Measurements from ENCODE around the gene ADD3.

Gene ADD3

DNA sequence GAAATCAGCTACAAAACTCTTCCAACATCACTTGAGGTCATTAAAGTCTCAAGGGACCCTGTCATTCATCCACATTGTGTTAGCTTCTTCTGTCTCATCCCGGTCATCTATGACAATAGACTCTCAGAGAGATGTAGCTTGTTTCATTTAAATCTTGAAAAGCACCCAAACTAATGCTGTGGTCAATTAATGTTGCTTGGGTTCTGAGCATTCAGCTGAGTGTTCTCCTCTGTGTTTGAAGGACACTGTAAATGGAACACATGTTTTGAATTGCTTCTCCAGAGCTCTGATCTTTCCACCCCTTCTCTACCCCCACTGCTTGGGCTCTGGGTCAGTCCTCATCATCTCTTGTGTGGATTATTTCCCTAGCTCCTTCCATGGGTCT, 19.6 kb upstream of the ADD3 start:
- Mint-ChIP-seq H3K4me1 (ENCODE audit: low read depth) (no peaks in the 10 kb centered on the region), H3K27me3 (no peaks in the 10 kb centered on the region), H3K27ac (no peak overlapping the region), H3K9me3 (ENCODE audit: low read depth) (peaks cover 5% of the 10 kb centered on the region), H3K36me3 (no peaks in the 10 kb centered on the region), H3K4me3 (no peak overlapping the region)

DNA sequence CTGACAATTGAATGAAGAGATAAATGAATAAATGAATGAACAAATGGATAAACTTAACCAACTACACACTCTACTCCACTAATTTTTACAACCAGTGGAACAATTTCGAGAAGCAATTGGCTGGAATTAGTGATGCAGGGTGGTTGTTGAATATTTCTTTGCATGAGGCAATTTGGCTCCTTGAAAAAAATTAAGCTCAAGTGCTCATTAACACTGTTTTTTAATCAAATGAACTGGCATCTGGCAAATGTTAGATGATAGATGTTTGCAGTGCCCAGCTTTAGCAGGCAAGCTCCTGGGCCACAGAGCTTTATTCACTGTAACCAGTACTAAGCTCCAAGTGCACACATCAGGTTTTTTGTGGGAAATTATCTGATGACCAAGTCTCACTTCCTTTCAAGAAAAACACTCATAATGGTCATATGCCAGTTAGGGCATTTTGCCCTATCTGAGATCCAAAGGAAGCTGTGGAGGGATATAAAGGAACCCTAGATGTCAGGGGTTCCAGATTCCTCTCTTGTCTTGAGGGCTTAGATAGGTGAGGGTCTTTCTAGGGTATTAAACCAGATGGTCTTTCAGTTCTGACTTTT, 16.4 kb upstream of the ADD3 start:
- Mint-ChIP-seq H3K4me3 (no peak overlapping the region), H3K27ac (no peak overlapping the region)

DNA sequence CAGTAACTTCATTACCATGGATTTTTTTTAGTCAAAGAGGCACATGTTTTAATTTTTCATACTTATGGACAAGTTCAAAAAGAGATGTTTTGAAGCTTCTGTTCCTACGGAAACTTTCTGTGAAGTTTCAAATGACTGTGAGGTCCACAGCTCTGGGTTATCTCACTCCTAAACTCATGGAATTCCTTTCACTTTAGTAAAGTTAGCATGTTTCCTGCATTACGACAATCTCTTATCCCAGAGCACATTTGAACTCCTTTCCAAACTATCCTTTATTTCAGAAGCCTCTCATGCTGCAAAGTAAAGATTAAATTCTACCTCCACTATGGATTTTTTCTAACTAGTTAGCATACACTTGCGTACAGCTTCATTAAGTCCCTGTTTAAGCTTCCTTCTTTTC, 15.3 kb upstream of the ADD3 start:
- Mint-ChIP-seq H3K27me3 (no peaks in the 10 kb centered on the region), H3K4me3 (no peak overlapping the region), H3K36me3 (no peaks in the 10 kb centered on the region), H3K9me3 (ENCODE audit: low read depth) (no peaks in the 10 kb centered on the region), H3K27ac (no peak overlapping the region), H3K4me1 (ENCODE audit: low read depth) (peaks cover 9% of the 10 kb centered on the region)

More for the DNA sequence above, 16.4 kb upstream of the ADD3 start:
- Mint-ChIP-seq H3K27me3 (no peaks in the 10 kb centered on the region), H3K4me1 (ENCODE audit: low read depth) (peaks cover 6% of the 10 kb centered on the region), H3K9me3 (ENCODE audit: low read depth) (no peaks in the 10 kb centered on the region), H3K36me3 (no peaks in the 10 kb centered on the region)

DNA sequence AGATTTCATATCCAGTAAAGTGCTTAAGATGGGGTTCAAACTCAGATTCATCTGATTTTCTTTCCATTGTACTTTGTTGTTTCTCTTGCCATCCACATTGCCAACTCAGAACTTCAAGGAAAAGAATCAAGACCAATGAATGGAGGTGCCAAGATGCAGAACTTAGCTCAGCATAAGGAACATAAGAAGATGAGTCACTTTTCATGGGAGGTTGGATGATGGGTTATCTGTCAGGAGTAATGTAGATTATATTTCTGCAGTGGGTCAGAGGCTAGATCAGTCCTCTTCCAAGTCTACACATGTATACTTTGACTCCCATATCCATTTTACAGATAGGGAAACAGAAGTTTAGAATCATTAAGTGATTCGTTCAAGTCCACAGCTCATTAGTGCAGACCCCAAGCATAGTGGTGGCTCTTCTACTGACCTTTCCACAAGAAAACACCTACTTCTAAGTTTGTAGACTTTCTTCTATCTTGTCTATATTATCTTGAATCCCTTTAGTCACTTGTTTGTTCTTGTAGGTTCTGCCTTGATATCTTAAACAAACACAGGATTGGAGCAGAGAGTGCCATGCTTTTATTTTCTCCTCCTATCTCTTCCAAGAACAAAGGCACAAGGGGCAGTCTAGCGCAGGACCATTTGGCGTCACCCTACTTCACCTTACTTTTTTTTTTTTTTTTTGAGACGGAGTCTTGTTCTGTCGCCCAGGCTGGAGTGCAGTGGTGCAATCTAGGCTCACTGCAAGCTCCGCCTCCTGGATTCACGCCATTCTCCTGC, 14.0 kb upstream of the ADD3 start:
- Mint-ChIP-seq H3K4me3 (no peak overlapping the region), H3K4me1 (ENCODE audit: low read depth) (peaks cover 13% of the 10 kb centered on the region), H3K36me3 (no peaks in the 10 kb centered on the region), H3K27me3 (no peaks in the 10 kb centered on the region), H3K27ac (no peak overlapping the region), H3K9me3 (ENCODE audit: low read depth) (no peaks in the 10 kb centered on the region)

DNA sequence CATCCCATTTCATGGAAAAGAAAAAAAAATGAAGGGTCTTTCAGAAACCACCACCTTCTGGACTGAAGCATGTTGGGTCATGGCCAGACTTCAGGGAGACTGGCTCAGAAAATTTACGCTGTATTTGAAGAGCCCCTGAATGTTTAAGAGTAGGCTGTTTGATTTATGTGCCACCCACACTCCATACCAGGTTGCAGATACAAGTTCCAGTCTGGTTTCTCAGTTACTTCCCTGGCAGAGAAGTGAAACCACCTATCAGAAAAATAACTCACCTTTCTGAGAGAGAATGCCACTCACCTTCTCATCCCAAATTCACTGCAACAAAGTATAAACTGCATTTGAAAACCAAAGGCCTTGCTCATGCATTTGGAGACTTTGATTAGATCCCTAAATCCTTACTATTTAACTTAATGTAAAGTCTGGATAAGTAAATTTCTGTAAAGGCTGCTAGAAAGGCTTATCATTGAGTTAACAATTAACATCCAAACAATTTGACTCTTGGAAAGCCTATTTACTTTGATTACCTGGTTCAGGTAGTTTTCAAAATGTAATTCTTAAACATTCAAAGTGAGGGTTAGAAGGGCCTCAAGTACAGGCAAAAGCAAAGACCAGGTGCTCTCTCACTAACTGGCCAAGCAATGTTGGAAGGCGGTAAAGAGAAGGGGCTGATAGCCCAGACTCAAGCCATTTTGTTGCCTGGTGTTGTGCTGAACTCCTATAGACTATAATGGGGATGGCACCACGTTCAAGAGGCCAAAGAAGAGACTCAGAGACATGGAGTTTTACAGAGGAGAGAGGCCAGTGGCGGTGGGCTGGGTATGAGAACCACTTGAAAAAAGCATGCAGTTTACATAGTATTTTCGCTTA, 12.8 kb upstream of the ADD3 start:
- Mint-ChIP-seq H3K4me3 (no peak overlapping the region), H3K9me3 (ENCODE audit: low read depth) (no peaks in the 10 kb centered on the region), H3K27me3 (no peaks in the 10 kb centered on the region), H3K27ac (no peak overlapping the region), H3K36me3 (no peaks in the 10 kb centered on the region), H3K4me1 (ENCODE audit: low read depth) (peaks cover 17% of the 10 kb centered on the region)

DNA sequence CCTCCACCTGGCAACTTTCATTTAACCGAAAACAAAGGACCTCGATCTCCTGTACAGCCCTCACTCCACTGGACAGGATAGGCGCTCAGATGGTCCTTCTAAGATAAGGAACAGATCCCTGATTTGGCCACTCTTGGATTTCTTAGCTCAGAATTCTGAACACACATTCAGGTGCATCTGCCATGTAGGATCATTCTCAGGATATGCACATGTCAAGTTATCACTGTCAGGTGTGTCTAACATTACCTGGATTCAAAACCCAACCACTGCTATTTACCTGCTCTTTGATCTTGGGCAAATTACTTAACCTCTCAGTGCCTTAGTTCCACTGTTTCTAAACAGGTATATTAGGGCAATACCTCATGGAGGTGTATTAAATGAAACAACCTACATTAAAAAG, 12.2 kb upstream of the ADD3 start:
- Mint-ChIP-seq H3K9me3 (ENCODE audit: low read depth) (no peaks in the 10 kb centered on the region), H3K36me3 (no peaks in the 10 kb centered on the region), H3K27ac (no peak overlapping the region), H3K4me3 (no peak overlapping the region), H3K4me1 (ENCODE audit: low read depth) (peaks cover 17% of the 10 kb centered on the region), H3K27me3 (no peaks in the 10 kb centered on the region)

DNA sequence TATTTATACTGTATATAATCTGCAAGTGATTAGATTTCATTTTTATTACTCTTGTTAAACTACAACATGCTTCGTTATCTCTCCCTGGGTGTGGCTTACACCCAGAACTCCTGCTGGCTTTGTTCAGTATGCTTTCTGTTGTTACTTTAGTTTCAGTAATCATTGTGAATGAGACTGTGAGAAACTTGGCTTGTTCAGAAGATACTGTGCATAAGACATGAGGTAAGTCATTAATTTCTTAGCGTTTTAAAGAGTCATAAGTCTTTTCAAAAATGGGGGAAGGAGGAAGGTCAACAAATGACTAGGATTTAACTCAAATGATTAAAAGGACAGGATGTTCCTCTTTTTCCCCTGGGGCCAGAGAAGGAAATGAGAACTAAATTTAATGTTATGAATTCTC, 11.6 kb upstream of the ADD3 start:
- Mint-ChIP-seq H3K36me3 (no peaks in the 10 kb centered on the region), H3K27ac (no peak overlapping the region), H3K4me1 (ENCODE audit: low read depth) (peaks cover 17% of the 10 kb centered on the region), H3K4me3 (no peak overlapping the region), H3K27me3 (no peaks in the 10 kb centered on the region), H3K9me3 (ENCODE audit: low read depth) (no peaks in the 10 kb centered on the region)

DNA sequence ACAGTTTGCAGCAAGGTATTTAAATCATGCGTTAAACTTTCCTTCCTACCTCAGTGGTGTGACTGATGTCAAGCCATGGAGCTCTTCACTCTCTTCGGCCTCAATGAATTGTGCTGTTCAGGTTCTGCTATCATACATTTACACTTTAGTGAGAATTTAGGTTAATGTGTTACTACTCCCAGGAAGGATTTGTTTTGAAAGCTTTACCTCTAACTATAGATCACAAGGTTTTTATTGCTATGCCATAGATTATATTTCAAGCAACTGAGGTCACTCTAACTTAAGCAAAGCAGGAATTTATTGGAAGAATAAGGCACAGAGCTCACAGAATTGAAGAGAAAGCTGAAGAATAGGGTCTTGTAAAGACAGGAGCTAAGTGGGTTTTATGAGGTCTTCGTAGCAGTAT, 11.0 kb upstream of the ADD3 start:
- no peaks in the 10 kb centered on the region for H3K27me3 Mint-ChIP-seq
- H3K4me1 Mint-ChIP-seq (ENCODE audit: low read depth) = peaks cover 17% of the 10 kb centered on the region
- no peaks in the 10 kb centered on the region for H3K36me3 Mint-ChIP-seq
- peak overlapping the region; percentile 13 for H3K27ac Mint-ChIP-seq
- H3K4me3 Mint-ChIP-seq = no peak overlapping the region
- no peaks in the 10 kb centered on the region for H3K9me3 Mint-ChIP-seq (ENCODE audit: low read depth)

DNA sequence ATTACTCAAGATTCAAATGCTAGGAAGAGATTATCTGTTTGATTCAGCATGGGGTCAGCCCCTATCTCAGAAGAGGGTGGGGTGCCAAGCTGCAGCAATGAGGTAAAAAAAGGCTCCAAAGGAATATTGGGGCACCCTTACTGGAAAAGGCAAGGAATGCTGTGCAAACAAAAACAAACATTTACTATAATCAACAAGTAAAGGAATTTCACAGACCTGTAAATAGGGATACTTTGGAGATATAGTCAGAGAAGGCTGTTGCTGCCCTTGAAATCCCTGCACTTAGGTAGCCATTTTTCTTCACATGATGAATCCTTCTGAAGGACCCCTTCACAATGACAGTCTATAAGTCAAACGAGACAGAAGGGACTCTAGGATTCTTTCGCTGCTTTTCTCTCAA, 10.6 kb upstream of the ADD3 start:
- no peak overlapping the region for H3K27ac Mint-ChIP-seq

DNA sequence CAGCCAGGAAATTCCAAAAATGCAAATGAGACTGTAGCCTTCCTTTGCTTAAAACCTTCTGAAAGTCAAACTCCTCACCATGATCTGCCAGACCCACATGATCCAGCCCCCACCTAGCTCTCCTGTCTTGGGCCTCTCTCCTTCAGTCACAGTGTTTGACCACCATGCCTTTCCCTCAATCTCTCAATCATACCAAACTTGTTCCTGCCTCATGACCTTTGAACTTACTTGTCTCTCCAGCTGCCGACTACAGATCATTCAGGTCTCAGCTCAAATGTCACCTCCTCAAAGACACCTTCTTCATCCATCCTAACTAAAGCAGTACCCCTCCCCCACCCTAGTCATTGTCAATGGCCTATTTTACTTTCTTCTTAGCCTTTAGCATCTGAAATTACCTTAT, 9.3 kb upstream of the ADD3 start:
- Mint-ChIP-seq H3K9me3 (ENCODE audit: low read depth) (no peaks in the 10 kb centered on the region), H3K27me3 (no peaks in the 10 kb centered on the region), H3K4me3 (no peak overlapping the region), H3K36me3 (no peaks in the 10 kb centered on the region), H3K4me1 (ENCODE audit: low read depth) (peaks cover 19% of the 10 kb centered on the region), H3K27ac (no peak overlapping the region)

More for the DNA sequence above, 10.6 kb upstream of the ADD3 start:
- no peak overlapping the region for H3K4me3 Mint-ChIP-seq
- peaks cover 17% of the 10 kb centered on the region for H3K4me1 Mint-ChIP-seq (ENCODE audit: low read depth)
- H3K36me3 Mint-ChIP-seq = no peaks in the 10 kb centered on the region
- no peaks in the 10 kb centered on the region for H3K9me3 Mint-ChIP-seq (ENCODE audit: low read depth)
- H3K27me3 Mint-ChIP-seq = no peaks in the 10 kb centered on the region

DNA sequence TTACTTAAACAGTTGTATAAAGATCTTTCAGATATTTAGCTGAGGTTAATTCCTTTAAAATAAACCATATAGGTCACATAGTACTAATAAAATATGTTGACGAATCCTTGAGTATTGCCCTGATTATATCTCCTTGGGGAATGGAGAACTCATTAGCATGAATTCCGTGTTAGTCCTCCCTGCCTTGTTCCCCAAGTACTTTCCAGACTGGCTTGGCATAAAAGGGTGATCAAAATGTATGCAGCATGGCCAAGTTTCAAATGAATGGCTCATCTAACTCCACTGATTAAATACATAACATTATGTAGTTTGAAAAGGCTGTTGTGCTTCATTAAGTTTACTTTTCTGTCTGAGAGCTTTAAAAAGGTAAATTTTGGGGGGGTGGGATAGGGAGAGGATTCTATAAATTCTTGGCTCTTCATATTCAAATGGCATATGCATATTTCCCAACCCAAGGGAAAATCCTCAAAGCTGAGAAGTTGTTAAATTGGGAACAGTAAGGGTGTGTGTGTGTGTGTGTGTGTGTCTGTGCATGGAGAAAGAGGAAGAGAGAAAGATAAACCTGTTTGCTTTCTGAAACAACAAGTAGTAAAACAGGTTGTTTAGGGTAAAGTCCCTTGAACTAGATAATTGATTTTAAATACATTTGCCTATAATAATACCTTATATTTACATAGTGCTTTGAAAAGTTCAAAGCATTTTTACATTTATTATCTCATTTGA, 4.8 kb upstream of the ADD3 start:
- Mint-ChIP-seq H3K4me1 (ENCODE audit: low read depth) (peaks cover 17% of the 10 kb centered on the region), H3K27ac (peak overlapping the region; percentile 5), H3K27me3 (no peaks in the 10 kb centered on the region), H3K36me3 (no peaks in the 10 kb centered on the region), H3K4me3 (no peak overlapping the region), H3K9me3 (ENCODE audit: low read depth) (no peaks in the 10 kb centered on the region)

DNA sequence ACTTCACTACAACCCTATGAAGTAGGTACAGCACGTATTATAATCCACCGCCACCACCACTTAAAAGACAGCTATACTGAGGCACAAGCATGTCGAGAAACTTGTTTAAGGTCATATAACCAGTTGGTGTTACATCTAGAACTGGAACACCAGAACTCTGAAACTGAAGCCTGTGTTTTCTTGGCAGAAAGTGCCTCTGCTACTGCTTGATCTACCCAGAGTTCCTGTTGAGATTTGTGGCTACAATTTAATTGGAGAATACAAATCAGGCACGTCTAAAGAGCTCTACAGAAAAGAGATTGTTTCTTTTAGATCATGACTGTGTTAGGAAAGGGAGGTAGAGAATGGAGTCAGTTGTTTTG, 4.3 kb upstream of the ADD3 start:
- Mint-ChIP-seq H3K9me3 (ENCODE audit: low read depth) (no peaks in the 10 kb centered on the region), H3K4me1 (ENCODE audit: low read depth) (peaks cover 15% of the 10 kb centered on the region), H3K4me3 (no peak overlapping the region), H3K36me3 (no peaks in the 10 kb centered on the region), H3K27me3 (no peaks in the 10 kb centered on the region), H3K27ac (no peak overlapping the region)

DNA sequence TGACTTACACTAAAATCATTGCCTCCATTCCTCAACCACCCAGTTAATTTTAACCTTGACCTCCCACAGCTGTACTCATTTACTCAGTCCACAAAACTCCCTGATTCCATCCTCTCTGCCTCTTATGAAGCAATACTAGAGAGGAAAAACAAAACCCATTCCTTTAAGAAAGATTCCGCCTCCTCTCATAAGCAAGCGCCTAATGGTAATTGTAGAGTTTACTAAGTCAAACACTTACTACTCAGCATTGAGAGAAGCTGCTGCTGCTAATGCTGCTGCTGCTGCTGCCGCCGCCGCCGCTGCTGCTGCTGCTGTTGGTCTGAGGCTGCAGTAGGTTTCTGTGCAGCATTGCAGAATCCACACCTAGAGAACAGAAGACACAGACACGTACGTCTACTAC, 2.1 kb upstream of the ADD3 start:
- peaks cover 30% of the 10 kb centered on the region for H3K4me1 Mint-ChIP-seq (ENCODE audit: low read depth)
- H3K36me3 Mint-ChIP-seq = no peaks in the 10 kb centered on the region
- no peak overlapping the region for H3K27ac Mint-ChIP-seq
- H3K9me3 Mint-ChIP-seq (ENCODE audit: low read depth) = no peaks in the 10 kb centered on the region
- H3K4me3 Mint-ChIP-seq = no peak overlapping the region
- no peaks in the 10 kb centered on the region for H3K27me3 Mint-ChIP-seq

DNA sequence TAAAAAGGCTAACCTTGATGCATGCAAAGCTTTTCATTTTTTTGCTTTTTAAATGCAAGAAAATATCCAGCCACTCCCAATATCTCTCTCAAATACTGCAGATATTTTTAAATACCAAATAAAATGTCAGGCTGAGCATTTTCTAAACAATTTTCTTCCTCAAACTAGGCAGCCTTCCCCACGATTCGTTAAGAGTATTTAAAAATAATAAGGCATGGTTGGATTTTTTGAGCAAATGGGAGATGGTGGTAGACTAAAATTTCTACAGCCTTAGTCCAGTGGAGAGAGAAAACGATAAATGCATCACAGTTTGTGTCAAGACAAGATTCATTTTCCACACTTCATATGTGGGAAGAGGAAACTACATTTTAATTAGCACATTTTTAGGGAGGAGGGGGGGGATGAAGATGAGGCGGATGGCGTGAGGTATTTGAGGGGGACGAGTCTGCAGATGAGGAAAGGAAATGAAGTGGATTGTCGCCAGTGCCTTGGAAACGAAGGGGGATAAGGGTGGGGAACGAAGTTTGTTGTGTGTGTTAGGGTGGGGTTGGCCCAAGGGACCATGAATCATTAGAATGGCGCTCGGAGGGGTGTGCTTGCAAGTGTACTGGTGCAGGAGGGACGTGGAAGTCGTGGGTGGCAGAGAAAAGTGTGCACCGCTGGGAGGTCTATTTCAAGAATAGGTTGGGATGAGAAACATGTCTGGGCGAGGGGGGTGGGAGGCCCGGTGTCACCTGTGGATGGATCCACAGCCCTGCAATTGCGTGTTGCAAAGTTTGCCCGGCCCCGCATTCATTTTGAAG, 1.2 kb upstream of the ADD3 start:
- no peak overlapping the region for H3K27ac Mint-ChIP-seq
- no peaks in the 10 kb centered on the region for H3K36me3 Mint-ChIP-seq
- H3K27me3 Mint-ChIP-seq = no peaks in the 10 kb centered on the region
- peaks cover 37% of the 10 kb centered on the region for H3K4me1 Mint-ChIP-seq (ENCODE audit: low read depth)
- no peaks in the 10 kb centered on the region for H3K9me3 Mint-ChIP-seq (ENCODE audit: low read depth)
- H3K4me3 Mint-ChIP-seq = no peak overlapping the region
